ENCODE data around the gene ABCD3. TPM values are rescaled to one million over a fixed set of nuclear protein-coding genes. Genes with fewer than 3 reads are reported as not detected.

Gene ABCD3
- total and polyA plus RNA-seq, 11 donors: 16.2 to 94.2 (median 62.1) TPM

GRCh38 chr1:94389298-94389697 is 28.9 kb upstream of the ABCD3 start:
- H3K4me3 ChIP-seq: no peak overlapping the region
- no peak overlapping the region for H3K27ac ChIP-seq
- no peaks in the 10 kb centered on the region for H3K36me3 ChIP-seq
- ATAC-seq (no peak), DNase-seq (no peak)
- no peak for TF ChIP-seq POLR2A (IDR thresholded peaks at IDR 0.05)
- TF ChIP-seq, protein P1, sequence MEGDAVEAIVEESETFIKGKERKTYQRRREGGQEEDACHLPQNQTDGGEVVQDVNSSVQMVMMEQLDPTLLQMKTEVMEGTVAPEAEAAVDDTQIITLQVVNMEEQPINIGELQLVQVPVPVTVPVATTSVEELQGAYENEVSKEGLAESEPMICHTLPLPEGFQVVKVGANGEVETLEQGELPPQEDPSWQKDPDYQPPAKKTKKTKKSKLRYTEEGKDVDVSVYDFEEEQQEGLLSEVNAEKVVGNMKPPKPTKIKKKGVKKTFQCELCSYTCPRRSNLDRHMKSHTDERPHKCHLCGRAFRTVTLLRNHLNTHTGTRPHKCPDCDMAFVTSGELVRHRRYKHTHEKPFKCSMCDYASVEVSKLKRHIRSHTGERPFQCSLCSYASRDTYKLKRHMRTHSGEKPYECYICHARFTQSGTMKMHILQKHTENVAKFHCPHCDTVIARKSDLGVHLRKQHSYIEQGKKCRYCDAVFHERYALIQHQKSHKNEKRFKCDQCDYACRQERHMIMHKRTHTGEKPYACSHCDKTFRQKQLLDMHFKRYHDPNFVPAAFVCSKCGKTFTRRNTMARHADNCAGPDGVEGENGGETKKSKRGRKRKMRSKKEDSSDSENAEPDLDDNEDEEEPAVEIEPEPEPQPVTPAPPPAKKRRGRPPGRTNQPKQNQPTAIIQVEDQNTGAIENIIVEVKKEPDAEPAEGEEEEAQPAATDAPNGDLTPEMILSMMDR (IDR thresholded peaks at IDR 0.05): no peak
- no peaks in the 10 kb centered on the region for H3K27me3 ChIP-seq
- 68 to 78% (median 73%) methylated on average over 4 of the region's 4 CpGs for WGBS, 4 donors
- intact Hi-C loops (cut with DNase I): no loop called here
- H3K9me3 ChIP-seq: no peaks in the 10 kb centered on the region
- peaks cover 0 to 7% (median 0%) of the 10 kb centered on the region in 12 donors for H3K4me1 ChIP-seq

- H3K4me3 ChIP-seq: no peak overlapping the region
- no peaks in the 10 kb centered on the region for H3K36me3 ChIP-seq
- H3K9me3 ChIP-seq: no peaks in the 10 kb centered on the region
- no peak overlapping the region for H3K27ac ChIP-seq
- H3K4me1 ChIP-seq: peaks cover 0 to 3% (median 0%) of the 10 kb centered on the region in 12 donors
- no peaks in the 10 kb centered on the region for H3K27me3 ChIP-seq
- intact Hi-C loops (cut with DNase I): no loop called here
- TF ChIP-seq, protein P1 (IDR thresholded peaks at IDR 0.05): no peak
- TF ChIP-seq POLR2A (IDR thresholded peaks at IDR 0.05): no peak
- ATAC-seq (no peak), DNase-seq (no peak)
- WGBS, 4 donors: 93 to 100% (median 97%) methylated on average over 1 of the region's 1 CpG
Measured at GRCh38 chr1:94394247-94394646, 23.9 kb upstream of the ABCD3 start.

DNA sequence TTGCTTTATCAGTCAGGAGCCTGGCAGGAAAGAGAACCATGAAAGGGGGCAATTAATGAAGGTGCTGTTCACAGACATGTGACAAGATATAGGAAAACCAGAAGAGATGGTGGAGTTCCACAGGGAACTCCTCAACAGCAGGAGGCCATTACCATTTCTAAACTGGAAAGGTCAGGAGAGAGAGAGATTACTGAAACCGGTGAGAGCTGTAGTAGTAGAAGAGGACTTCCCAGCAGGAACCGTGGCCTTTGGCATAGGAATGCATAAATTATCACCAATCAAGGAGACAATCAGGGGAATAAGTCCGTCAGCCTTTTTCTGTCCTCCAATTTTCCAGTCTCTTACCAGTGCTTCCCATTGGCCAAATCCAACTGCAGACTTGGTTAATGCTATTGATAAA is 23.0 kb upstream of the ABCD3 start:
- H3K36me3 ChIP-seq: no peaks in the 10 kb centered on the region
- TF ChIP-seq, protein P1 (IDR thresholded peaks at IDR 0.05): no peak
- TF ChIP-seq POLR2A (IDR thresholded peaks at IDR 0.05): no peak
- 55 to 62% (median 58%) methylated on average over 3 of the region's 3 CpGs for WGBS, 4 donors
- no peaks in the 10 kb centered on the region for H3K9me3 ChIP-seq
- DNase-seq: no peak
- peaks cover 0 to 3% (median 0%) of the 10 kb centered on the region in 12 donors for H3K4me1 ChIP-seq
- no peak for ATAC-seq
- no peak overlapping the region for H3K4me3 ChIP-seq
- H3K27ac ChIP-seq: no peak overlapping the region
- intact Hi-C loops (cut with DNase I): no loop called here
- no peaks in the 10 kb centered on the region for H3K27me3 ChIP-seq

- WGBS, 4 donors: 85 to 97% (median 93%) methylated on average over 2 of the region's 2 CpGs
- Histone ChIP-seq H3K4me1 (peaks cover 0 to 3% (median 0%) of the 10 kb centered on the region in 12 donors), H3K4me3 (no peak overlapping the region), H3K36me3 (no peaks in the 10 kb centered on the region), H3K27ac (no peak overlapping the region), H3K9me3 (no peaks in the 10 kb centered on the region), H3K27me3 (no peaks in the 10 kb centered on the region)
- intact Hi-C loops (cut with DNase I): loop anchor here in 1 of 10 donors (2.0 kb wide), 1 partner anchor 67 kb away; no protein-coding TSS in a partner anchor
- TF ChIP-seq POLR2A (IDR thresholded peaks at IDR 0.05): no peak
- TF ChIP-seq, protein P1 (IDR thresholded peaks at IDR 0.05): no peak
- DNase-seq: no peak
- no peak for ATAC-seq
Measured at GRCh38 chr1:94395748-94396309, 22.4 kb upstream of the ABCD3 start.

Data from heart left ventricle (tissue), 16 donors.